GM12891 (cell line): ENCODE data around the gene MAP4K3.

Source experiments
- DNase-seq: peaks from one replicate; pipeline ENCODE4 v3.0.0; 2011; ENCODE audit warnings: low spot score; ENCODE audit not compliant: insufficient read length
- FAIRE-seq: peaks from 2 replicates; lab custom pipeline; 2011; peaks lifted over from hg19 to GRCh38; lab: Jason Lieb, UNC
- PAX5 ChIP-seq: IDR thresholded peaks from 2 replicates; pipeline ENCODE4 v1.6.1; 2011; ENCODE audit warnings: low read length, moderate library complexity, mild to moderate bottlenecking; ENCODE audit not compliant: insufficient read depth, severe bottlenecking
- POLR2A ChIP-seq: IDR thresholded peaks from 2 replicates; pipeline ENCODE4 v1.6.1; 2011; ENCODE audit warnings: low read depth, low read length, control low read depth
- POLR2AphosphoS5 ChIP-seq: IDR thresholded peaks from 2 replicates; pipeline ENCODE4 v1.6.1; 2011; ENCODE audit warnings: low read depth, low read length, control low read depth
- POU2F2 ChIP-seq: IDR thresholded peaks from 2 replicates; pipeline ENCODE4 v1.6.1; 2011; ENCODE audit warnings: low read depth, mild to moderate bottlenecking, control low read depth, low read length, moderate library complexity
- SPI1 ChIP-seq: IDR thresholded peaks from 2 replicates; pipeline ENCODE4 v1.6.1; 2011; ENCODE audit warnings: low read depth, low read length, control low read depth
- TAF1 ChIP-seq: IDR thresholded peaks from 2 replicates; pipeline ENCODE4 v1.6.1; 2011; ENCODE audit warnings: low read depth, low read length, control low read depth

Gene MAP4K3

DNA sequence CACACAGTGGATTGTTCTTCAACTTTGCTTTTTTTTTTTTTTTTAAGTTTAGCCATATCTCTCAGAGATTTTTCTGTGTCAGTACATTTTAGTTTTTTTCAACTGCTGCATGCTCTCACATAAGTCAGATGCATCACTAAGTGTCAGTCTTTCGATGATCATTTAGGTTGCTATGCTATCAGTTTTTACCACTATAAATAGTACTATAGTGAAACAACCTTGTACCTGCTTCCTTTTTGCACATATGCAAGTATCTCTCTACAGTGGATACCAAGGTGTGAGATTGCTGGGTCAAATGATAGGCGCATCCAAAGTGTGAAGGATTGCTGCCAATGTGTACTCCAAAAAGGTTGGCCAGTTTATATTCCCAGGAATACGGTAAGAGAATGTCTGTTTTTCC is 33.5 kb upstream of the MAP4K3 start:
- TF ChIP-seq POU2F2 (no peak), SPI1 (0 out of 2 replicates have a peak, but pooled peaks have one; percentile 18)
- DNase-seq (no peak), FAIRE-seq (peak; percentile 70)

DNA sequence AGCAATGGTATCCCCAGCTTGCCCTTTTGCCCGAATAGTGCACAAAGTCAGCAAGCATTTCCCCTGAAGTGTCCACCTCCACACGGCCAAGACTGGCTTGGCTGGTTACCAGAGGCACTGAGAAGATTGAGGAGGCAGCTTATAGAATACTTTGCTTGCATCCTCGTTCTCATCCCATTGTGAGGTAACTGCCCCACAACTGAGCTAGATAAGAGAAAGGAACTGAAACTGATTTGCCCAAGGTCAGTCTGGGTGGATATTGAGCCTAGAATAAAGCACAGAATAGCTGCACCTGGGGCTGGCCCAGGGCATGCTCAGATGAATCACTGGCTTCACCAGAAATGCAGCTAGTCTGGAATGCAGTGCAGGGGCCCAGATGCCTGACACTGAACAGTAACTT is 32.7 kb upstream of the MAP4K3 start:
- DNase-seq (no peak), FAIRE-seq (peak; percentile 79)
- TF ChIP-seq POLR2AphosphoS5 (no peak), SPI1 (peak; percentile 99), TAF1 (peak; percentile 28; the same call in 1 of the 2 replicates), POU2F2 (0 out of 2 replicates have a peak, but pooled peaks have one; percentile 38), PAX5 (no peak), POLR2A (no peak)

DNA sequence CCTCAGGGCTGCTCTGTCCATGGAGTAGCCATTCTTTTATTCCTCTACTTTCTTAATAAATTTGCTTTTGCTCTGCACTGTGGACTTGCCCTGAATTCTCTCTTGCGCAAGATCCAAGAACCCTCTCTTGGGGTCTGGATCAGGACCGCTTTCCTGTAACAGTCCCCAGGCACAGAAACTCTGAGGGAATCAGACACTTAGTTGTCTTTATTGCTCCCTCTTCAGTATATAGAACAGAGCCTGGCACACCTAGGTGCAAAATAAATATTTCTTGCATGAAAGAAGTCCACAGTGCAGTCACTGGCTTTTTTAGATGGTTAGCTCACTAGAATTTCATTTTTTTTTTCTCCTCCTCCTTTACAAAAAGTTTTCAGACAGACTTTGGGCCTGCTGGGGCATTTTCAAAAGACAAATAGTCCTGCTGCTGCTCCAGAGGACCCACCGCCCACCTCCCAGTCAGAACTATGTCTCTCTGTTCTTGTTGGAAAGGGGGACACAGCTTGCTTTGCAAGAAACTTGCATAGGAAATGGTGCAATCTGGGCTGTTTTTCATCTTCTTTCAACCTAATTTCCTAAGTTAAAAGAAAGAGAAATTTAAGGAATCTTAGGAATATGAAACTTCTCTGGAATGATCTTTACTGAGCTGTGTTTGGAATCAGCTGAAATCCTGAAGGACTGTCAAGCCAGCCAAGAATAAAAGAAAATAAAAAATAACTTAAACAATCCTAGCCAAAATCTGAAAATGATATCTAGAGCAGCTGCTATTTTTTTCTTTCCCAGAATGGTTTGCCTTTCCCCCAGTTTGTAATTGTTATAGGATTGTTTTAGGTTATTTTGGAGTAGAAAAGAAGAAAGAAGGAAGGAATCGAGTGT is 31.7 kb upstream of the MAP4K3 start:
- TF ChIP-seq SPI1, result no peak
- TF ChIP-seq POLR2AphosphoS5, result no peak
- no peak for TF ChIP-seq TAF1
- TF ChIP-seq PAX5, result no peak
- TF ChIP-seq POU2F2, result no peak
- no peak for TF ChIP-seq POLR2A
- DNase-seq (no peak), FAIRE-seq (no peak)

DNA sequence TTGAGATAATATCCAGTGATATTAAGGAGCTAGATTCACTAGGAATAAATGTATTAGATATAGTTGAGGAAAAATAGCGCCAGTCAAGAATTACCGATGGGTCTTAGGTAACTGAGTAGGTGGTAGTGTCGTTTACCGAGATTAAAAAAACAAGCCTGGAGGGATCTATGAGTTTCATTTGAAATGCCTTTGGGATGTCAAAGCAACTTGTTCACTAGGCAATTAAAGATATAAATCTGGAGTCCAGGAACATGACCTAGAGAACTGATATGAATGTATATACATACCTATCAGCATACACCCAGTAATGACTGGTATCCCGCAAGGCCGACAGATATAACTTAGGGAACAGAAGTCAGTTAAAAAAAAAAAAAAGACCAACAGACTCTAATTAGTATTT is 29.2 kb upstream of the MAP4K3 start:
- FAIRE-seq (no peak), DNase-seq (no peak)
- TF ChIP-seq POLR2A, result no peak
- no peak for TF ChIP-seq POU2F2
- TF ChIP-seq SPI1, result no peak
- TF ChIP-seq TAF1, result no peak
- TF ChIP-seq POLR2AphosphoS5, result no peak
- TF ChIP-seq PAX5, result no peak

DNA sequence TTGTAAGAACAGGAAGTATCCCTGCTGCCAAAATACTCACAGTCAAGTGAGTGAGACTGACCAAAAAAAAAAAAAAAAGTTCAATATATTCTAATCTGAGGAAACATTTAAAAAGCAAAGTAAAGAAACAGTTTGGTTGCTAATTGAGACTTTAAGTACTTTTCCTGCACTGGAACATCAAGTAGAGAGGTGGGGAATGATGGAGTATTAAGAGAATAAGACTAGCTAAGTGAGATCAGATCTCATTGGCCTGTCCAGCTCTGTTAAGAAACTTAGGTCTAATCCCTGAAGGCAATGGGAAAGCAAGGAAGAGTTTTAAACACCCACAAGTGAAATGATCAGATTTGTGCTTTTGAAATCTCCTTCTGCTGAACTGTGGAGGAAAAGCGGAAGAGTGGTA is 27.8 kb upstream of the MAP4K3 start:
- FAIRE-seq (no peak), DNase-seq (no peak)
- TF ChIP-seq POU2F2 (no peak), PAX5 (no peak)

DNA sequence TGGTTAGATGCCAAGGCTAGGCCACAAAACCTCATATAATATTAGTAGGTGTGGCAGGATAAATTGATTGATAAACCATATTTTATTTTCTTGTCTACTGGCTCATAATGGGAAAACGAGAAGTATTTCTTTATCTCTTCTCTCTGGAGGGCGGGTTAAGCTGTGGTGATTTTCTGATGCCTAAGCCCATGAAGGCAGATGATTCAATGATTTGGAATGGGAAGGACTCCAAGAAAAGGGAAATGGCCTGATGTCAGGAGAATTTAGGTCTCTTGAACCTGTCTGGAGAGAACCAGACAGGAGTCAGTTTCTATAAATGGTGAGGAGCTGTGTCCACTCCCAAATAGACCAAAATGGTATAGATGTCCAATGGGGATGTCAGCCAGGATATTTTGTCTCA is 18.7 kb upstream of the MAP4K3 start:
- DNase-seq (no peak), FAIRE-seq (no peak)
- TF ChIP-seq SPI1 (no peak), POU2F2 (no peak), TAF1 (no peak)

DNA sequence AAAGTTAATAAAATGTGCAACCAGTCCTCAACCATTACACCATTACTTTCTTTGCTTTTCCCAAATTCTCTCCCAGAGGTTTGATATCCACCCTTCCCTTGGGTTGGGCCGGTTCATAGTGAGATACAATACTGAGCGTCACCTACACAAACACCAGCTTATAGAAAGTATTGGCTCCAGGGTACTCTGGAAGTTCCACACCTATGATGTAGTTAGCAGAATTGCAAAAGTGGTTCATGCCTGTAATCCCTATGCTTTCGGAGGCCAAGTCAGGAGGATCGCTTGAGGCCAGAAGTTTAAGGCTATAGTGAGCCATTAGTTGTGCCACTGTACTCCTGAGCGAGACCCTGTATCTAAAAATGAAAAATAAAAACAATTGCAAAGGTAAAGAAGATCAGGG is 15.3 kb upstream of the MAP4K3 start:
- no peak for TF ChIP-seq PAX5
- no peak for TF ChIP-seq POLR2AphosphoS5
- TF ChIP-seq POU2F2, result no peak
- TF ChIP-seq SPI1, result no peak
- TF ChIP-seq POLR2A, result no peak
- TF ChIP-seq TAF1, result no peak
- DNase-seq, result no peak
- FAIRE-seq, result no peak

- FAIRE-seq, result no peak
- TF ChIP-seq SPI1 (no peak), PAX5 (no peak), TAF1 (no peak), POLR2A (no peak), POLR2AphosphoS5 (no peak), POU2F2 (no peak)
- DNase-seq, result no peak
Measured at GRCh38 chr2:39451954-39452353, 14.9 kb upstream of the MAP4K3 start.

DNA sequence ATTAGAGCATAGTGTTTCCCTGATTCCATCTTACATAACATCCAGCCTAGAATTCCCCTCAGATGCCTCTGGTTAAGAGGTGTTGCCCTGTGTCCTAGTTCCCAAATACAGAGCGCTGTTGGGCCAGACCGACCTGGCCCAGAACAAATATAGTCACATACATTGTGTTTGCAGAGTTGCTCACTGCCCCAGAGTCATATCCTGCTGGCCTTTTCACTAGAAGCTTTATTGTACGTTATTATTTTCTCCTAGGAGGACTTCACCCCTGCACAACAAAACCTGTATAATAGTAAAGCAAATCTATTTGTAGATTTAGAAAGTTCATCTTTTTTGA is 11.1 kb upstream of the MAP4K3 start:
- DNase-seq (no peak), FAIRE-seq (no peak)

DNA sequence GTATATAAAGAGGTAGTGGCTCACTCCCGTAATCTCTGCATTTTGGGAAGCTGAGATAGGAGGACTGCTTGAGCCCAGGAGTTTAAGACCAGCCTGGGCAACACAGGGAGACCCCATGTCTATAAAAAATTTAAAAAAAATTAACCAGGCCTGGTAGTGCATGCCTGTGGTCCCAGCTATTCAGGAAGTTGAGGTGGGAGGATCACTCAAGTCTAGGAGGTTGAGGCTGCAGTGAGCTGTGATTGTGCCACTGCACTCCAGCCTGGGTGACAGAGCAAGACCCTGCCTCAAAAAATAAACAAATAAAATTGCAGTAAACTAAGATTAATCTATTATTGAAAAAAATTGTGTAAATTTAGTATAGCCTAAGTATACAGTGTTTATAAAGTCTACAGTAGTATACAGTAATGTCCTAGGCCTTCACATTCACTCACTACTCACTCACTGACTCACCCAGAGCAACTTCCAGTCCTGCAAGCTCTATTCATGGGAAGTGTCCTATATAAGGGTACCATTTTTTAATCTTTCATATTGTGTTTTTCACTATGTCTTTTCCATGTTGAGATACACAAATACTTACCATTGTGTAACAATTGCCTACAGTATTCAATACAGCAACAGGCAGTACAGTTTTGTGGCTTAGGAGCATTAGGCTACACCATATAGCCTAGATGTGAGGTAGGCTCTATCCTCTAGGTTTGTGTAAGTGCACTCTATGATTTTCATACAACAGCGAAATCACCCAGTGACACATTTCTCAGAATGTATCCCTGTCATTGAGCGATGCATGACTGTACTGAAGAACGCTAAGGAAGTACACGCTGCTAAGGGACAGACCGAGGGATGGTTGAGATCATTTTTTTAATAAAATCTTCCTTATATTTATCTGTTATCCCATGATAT is 10.4 kb upstream of the MAP4K3 start:
- TF ChIP-seq TAF1 (no peak), POU2F2 (no peak), PAX5 (no peak), POLR2A (no peak), SPI1 (no peak)
- FAIRE-seq, result no peak
- DNase-seq, result no peak

More for the DNA sequence above, 11.1 kb upstream of the MAP4K3 start:
- TF ChIP-seq POU2F2 (no peak), POLR2AphosphoS5 (no peak), TAF1 (no peak), POLR2A (no peak), SPI1 (no peak), PAX5 (no peak)
